ENCODE data around the gene MRPL58.
"Not testable (repeated sequence)": the region's sequence is repeated elsewhere in the genome, so short reads cannot be mapped to it uniquely, and the experiment has no call there.

MRPL58 gene

DNA sequence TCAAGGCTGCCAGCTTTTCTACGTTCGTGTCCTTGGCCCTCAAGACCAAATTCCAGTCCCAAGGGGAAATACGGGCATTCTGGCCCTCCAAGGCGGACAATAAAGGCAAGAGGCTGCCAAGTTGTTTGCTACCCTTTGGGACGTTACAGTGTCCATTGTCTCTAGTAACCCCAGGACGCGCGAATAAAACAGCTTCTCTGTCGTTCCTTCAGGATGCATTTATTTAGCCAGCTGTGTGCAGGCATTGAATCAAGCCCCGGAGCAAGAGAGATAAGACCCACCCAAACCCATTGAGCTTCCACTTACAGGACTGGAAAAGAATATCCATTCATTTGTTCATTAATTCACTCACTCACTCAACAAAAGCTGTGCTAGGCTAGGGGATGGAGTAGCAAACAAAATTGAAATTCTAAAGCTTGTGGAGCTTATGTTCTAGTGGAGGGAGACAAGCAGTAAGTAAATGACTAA lies 656 bp downstream of the MRPL58 start:
- no peak for DNase-seq (ENCODE audit: low spot score)

DNA sequence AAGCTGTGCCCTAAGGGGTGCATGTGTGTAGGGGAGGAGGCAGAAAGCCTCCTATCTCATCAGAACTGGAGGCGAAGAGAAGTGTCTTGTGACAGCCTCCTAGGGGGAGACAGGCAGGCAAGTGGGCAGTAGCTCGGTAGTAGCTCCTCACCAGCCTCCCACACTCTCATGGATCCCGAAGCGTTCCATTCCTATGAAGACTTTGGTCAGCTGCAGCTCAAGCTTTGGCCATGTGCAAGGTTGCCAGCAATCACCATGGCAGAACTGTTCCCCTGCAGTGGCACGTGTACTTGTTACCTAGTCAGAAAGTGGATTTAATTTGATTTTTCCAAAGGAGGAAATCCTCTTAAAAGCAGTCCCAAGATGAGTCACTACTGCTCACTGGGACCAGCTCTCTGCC lies 6.7 kb downstream of the MRPL58 start:
- DNase-seq (ENCODE audit: low spot score): no peak

DNA sequence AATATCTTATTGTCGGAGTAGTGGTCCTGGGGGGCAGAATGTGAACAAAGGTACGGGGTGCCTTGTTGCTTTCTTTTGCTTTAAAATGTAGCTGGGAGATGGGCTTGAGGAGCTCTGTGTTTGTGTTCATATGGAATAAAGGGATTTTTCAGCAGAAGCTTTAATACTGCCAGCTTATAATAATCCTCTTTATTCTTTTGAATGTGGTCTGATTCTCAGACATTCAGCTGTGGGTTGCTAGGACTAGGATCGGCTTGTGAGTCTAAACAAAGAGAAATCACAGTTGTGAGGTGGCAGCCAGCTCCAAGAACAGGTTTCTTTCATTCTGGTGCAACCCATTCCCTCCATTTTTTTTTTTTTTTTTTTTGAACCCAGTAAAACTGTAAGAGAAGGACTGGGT lies 7.2 kb downstream of the MRPL58 start:
- DNase-seq (ENCODE audit: low spot score): no peak

DNA sequence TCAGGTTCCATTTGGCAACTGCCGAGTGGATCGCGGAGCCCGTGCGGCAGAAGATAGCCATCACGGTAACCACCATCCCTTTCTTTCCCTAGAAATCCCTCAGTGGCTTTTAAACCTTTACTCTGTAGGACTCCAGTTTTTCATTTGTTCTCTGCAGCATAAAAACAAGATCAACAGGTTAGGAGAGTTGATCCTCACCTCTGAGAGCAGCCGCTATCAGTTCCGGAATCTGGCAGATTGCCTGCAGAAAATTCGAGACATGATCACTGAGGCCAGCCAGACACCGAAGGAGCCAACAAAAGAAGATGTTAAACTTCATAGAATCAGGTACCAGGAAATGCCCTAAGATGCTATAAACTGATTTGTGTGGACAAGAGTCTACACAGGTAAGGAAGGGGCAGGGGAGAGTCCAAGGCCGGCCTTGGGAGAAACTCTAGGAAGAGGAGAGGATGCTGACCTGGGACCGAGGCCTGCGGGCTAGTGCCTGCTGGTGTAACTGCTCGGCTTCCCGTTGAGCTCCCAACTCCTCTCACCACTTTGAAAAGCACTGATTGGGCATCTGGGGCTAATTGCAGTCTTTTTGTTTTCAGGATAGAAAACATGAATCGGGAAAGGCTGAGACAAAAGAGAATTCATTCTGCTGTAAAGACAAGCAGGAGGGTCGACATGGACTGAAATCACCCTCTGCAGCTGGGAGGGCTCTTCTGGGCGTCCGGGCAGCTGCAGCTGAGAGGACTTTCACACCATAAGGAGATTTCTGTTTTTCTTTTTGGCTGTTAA lies 8.1 kb downstream of the MRPL58 start:
- DNase-seq (ENCODE audit: low spot score): no peak

DNA sequence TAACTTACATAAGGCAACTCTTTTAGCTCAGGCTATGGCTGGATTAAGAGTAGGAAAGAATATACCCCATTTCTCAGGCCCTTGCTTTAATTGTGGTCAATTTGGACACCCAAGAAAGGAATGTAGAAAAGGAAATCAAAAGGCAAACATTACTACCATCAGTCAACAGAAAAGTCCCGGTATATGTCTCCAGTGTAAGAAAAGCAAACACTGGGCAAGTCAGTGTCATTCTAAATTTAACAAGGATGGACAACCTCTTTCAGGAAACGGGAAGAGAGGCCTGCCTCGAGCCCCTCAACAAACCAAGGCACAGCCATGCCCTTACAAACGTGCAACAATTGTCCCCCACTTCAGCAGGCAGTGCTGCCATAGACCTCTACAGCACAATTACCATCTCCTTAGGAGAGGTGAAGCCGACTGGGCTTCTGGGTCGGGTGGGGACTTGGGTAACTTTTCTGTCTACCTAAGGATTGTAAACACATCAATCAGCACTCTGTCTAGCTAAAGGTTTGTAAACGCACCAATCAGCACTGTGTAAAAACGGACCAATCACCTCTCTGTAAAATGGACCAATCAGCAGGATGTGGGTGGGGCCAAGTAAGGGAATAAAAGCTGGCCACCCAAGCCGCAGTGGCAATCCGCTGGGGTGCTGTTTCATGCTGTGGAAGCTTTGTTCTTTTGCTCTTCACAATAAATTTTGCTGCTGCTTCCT lies 12.4 kb downstream of the MRPL58 start:
- no peak for DNase-seq (ENCODE audit: low spot score)

DNA sequence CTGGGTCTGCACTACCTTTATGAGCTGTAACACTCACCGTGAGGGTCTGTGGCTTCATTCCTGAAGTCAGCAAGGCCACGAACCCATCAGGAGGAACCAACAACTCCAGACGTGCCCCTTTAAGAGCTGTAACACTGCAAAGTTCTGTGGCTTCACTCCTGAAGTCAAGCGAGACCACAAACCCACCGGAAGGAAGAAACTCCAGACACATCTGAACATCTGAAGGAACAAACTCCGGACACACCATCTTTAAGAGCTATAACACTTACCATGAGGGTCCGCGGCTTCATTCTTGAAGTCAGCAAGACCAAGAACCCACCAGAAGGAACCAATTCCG lies 12.9 kb downstream of the MRPL58 start:
- not testable (repeated sequence) for DNase-seq (ENCODE audit: low spot score)

DNA sequence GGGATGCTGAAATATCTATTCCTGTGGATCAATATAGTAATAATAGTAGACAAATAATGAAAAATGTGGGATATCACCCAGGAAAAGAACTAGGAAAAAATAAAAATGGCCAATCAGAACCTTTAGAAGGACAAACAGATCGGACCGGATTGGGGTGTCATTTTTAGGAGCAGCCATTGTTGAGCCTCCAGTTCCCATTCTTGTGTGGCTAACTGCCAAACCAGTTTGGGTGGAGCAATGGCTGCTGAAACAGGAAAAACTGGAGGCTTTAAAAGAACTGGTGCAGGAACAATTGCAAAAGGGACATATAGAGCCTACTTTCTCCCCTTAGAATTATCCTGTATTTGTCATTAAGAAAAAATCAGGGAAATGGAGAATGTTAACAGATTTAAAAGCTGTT lies 14.2 kb downstream of the MRPL58 start:
- DNase-seq (ENCODE audit: low spot score): not testable (repeated sequence)

DNA sequence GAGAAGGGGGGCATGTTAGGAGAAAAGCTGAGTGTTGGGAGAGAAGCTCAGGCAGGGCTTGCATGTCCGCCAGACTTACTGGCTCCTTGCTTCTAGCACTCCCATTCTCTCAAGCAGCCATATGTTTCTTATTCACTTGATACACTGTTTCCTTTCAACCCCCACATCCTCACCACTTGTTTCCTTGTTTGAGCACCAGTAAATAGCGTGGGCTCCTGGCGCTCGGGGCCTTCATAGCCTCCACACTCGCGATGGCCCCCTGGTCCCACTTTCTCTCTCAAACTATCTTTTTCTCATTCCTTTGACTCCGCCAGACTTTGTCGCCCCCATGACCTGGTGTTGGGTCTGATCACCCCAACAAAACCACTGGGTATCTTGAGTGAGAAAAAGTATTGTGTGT lies 17.7 kb downstream of the MRPL58 start:
- DNase-seq (ENCODE audit: low spot score): no peak

DNA sequence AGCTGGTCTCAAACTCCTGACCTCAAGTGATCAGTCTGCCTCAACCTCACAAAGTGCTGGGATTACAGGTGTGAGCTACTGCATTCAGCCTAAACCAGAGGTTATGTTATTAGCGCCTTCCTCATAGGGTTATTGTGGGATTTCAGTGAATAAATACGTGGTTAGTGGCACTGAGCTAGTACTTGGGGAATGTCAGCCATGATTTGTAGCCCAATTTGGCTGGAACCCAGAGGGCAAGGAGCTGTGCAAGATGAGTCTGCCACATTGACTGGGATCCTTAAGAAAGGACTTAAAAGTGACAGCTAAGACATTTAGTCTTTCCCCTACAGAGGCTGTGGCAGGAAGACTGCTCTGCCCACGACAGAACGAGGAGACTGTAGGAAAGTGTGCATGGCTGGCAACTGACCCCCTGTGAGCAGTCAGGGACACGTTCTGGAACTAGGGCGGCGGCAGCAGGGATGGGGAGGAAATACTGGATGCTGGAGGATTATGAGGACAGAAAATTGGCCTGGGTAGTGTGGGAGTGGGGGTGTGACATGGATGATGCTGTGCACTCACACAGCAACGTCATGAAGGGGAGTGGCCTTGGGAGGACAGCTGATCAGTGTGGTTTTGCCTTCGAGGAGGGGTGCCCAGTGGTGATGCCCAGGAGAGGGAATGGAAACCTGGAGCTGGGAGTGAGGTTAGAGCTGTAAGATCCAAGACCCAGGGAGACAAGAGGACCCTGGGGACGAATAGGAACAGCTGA lies 19.7 kb downstream of the MRPL58 start:
- DNase-seq (ENCODE audit: low spot score): peak; percentile 63

DNA sequence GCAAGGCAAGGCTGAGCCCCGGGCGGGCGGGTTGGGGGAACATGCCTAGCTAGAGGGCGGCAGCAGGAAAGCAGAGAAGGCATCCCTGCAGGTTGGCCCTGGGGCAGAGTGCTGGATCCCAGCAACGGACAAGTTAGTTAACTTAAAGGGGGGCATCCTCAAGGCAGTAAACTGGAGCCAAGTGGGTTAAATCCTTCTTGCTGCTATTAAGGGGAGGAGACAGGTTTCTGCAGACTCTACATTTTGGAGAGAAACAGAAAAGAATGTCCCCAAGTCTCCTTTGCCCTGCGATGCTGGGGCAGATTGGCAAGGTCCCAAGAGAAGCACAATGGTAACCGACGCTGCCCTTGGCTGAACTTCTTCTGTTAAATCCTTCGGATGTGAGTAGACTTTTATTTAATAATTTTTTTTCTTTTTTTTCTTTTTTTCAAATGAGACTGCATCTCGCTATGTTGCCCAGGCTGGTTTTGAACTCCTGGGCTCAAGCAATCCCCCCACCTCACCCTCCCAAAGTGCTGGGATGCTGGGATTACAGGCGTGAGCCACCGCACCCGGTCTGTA lies 20.3 kb downstream of the MRPL58 start:
- DNase-seq (ENCODE audit: low spot score): no peak

DNA sequence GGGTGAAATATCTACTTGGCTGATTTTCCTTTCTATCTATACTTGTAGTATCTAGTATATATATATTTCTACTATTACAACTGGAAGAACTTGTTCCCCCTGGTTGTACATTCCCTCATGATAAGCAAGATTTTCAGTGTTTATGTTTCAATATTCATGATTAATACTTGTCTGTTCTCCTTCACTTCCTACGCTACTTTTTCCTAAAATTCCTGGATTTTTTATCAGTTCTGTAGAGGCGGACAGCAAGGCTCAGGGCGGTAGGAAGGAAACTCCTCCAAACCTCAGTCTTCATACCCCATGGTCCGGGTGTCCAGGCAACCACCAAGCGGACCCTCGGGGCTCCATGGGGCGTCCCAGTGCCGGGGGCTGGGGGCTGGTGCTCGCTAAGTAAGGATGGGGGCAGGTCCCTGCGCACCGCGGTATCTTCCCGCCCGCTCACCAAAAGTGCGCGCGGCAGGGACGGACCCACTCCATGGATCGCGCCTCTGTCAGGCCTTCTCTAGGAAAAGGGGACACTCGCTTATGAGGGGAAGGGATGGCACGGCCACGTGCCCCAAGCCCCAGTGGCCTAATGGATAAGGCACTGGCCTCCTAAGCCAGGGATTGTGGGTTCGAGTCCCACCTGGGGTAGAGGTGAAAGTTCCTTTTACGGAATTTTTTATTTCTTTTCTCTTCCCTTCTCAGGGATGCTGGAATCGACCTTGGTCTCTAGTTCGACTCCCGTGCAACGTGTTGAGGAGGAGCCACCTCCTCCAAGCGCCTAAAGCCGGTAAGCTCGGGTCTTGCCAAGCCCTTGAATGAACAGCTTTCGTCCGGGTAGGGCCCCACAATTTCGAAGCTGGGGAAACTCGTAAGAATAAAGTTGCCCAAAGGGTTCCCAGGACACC lies 21.1 kb downstream of the MRPL58 start:
- DNase-seq (ENCODE audit: low spot score): peak; percentile 55

DNA sequence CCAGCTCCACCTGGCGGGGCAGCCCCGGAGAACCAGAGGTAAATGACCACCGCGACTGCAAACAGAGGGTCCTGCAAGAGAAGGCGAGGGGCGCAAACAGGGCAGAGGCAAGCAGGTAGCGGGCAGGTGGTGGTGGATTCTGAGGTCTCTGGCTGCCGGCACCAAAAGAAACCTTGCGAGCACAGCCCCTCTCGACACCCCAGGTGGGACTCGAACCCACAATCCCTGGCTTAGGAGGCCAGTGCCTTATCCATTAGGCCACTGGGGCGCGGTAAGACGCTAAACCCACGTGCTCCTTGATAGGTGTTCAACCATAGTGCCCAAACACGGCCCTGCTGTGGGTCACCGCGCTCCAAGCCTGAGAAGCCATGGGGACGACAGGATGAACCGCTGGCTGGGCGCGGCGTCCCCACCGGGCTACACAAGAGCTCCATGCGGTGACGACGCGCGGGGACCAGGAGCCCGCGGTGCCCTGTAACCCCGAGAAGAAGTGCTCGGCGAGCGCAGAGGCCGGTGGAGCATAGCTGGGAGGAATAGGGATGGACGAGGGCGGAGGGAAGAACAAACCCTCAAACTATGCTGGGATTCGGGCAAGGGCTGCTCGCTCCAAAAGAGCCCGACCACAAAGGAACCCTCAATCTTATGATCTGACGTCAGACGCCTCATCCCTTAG lies 21.9 kb downstream of the MRPL58 start:
- DNase-seq (ENCODE audit: low spot score): peak; percentile 65

DNA sequence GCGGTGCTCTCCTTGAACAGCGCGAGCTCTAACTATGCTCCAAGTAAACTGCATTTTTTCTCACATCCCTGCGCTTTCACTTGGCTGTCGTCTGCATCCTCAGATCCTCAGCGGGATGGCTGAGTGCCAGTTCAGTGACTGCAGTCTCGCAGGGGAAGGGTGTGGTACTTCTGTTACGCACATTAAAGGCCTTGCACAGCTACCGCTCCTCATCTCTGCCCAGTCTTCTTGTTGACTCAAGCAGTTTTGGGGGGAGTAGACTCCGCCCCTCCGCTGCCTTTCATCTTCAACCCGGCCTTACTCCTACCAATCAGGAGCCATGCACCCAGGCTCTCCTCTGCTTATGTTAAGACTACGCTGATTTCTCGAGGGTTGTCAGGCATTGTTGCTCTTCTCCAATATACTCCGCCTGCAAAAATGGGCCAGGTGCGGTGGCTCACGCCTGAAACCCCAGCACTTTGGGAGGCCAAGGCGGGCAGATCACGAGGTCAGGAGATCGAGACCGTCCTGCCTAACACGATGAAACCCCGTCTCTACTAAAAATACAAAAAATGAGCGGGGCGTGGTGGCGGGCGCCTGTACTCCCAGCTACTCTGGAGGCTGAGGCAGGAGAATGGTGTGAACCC lies 24.3 kb downstream of the MRPL58 start:
- DNase-seq (ENCODE audit: low spot score): no peak

DNA sequence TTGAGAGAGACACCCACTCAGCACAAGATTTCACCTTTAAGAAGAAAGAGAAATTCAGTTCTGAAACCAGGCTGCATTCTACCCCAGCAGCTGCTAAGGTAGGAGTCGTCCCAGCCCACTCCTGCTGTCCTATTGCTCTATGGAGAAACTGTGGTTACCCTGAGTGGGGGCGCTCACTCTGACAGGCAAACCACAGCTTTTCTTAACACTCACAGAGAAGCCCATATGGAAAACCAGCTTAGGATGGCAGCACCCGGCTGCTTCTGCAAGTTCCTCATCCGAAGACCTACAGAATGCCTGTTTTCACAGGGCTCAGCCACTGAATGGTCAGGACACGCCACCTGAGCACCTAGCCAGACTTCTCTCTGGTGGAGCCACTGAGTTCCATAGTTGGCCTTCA lies 26.8 kb downstream of the MRPL58 start:
- no peak for DNase-seq (ENCODE audit: low spot score)

DNA sequence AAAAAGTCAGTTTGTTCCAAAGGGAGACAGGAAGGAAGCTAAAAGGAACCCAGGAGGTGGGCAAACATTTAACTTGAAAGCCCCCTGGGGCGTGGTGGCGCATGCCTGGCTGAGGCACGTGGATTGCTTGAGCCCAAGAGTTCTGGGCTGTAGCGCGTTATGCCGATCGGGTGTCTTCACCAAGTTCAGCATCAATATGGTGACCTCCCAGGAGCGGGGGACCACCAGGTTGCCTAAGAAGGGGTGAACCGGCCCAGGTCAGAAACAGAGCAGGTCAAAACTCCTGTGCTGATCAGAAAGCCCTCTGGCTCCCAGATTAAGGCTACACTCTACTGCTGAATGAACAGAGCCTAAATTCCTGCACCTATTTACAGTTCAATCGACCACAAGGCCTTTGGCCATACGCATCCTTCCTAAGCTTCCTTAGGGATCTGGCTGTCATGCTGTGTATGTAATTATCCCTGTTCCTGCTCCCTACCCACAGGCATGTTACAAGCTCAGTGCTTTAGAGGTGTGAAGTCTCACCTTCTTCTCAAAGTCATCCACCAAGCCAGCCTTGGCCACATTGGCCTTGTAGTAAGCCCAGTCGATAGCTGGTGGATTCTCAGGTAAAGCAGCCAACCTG lies 29.3 kb downstream of the MRPL58 start:
- no peak for DNase-seq (ENCODE audit: low spot score)

DNA sequence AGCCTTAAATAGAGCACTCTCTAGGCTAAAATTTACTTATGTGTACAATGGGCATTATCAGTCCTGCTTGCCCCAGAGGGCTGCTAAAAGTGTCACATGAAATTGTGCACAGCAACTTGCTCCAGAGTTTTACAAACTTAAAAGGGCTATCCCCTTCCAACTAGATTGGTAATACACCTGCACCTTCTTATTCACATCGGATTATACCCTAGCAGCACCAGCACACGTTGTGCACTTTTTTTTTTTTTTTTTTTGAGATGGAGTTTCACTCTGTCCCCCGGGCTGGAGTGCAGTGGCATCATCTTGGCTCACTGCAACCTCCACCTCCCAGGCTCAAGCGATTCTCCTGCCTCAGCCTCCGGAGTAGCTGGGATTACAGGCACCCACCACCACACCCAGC lies 31.3 kb downstream of the MRPL58 start:
- not testable (repeated sequence) for DNase-seq (ENCODE audit: low spot score)

DNA sequence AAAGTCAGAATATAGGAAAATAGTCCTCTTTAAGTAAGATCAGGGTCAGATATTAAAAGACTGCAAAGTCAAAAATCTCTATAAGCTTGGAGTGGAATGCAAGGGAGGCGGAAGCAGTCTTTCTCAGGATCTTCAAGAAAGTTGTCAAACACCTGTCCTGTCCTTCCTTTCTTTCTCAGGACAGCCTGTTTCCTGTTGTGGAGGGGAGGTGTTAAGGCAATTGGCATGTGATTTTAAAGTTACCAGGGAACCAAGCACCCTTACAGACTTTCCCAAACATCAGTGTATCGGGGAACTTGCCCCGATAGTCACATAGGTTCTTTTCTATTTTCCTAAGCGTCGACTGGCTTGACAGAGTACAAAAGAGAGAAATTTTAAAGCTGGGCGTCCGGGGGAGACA lies 32.2 kb downstream of the MRPL58 start:
- DNase-seq (ENCODE audit: low spot score): no peak

DNA sequence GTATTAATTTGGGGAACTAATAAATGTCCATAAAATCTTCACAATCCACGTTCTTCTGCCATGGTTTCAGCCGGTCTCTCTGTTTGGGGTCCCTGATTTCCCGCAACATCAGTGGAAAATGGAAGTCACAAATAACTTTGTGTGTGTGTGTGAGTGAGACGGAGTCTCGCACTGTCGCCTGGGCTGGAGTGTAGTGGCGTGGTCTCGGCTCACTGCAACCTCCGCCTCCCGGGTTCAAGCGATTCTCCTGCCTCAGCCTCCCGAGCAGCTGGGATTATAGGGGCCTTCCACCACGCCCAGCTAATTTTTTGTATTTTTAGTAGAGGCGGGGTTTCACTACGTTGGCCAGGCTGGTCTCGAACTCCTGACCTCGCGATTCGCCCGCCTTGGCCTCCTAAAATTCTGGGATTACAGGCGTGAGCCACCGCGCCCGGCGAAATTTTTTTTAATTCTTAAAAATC lies 33.5 kb downstream of the MRPL58 start:
- not testable (repeated sequence) for DNase-seq (ENCODE audit: low spot score)

DNA sequence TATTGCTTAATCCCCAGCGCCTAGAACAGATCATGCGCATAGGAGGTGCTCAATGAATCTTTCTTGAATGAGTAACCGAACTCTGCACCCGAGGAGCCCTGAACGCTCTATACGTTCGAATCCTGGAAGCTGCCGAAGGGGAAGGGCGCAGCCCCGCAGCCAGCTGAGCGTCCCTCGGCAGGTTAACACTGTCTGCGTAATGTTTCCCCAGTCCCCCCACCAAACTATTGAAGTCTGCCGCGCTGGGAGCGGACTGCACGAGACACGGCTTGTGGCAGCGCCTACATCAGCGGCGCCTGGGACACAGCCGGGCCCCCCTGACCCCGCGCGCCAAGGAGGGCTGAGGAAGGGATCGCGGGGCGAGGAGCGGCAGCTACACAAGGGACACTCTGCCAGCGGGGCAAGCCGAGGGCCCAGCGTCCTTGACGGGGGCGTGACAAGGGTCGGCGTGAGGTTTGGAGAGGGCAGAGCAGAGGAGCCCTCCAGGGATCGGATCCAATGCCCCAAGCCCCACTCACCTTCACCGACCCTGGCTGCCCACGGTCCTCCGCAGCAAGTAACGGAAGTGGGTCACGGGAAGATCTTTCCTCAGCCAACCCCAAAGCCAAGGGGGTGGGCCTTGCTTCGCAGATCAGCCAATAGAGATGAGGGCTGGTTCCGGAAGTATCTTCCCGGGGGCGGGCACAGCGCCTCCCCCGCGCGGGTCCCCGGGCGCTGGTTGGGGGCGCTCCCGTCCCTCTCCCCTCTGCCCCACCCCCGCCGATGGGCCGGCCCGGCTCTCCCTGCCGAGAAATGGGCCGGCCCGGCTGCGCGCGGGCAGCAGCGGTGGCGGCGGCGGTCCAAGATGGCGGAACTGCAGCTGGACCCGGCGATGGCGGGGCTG lies 34.2 kb downstream of the MRPL58 start, which contains the start of the genes ATP5PD and KCTD2:
Gene ATP5PD, minus strand, starts transcription at position 563 of the 883 bp plus-strand sequence. CDS start 4,319 bp downstream, outside the sequence.
Gene KCTD2, plus strand, starts transcription at position 819 of the 883 bp plus-strand sequence. Its CDS starts 26 bp downstream, at position 845.
- peak; percentile 99 for DNase-seq (ENCODE audit: low spot score)
